Dermis microvascular lymphatic vessel endothelial cell (primary cell): Measurements from ENCODE around the gene TMOD3. TPM values are rescaled to one million over a fixed set of nuclear protein-coding genes. Genes with fewer than 3 reads are reported as not detected.
"Not testable (repeated sequence)": the region's sequence is repeated elsewhere in the genome, so short reads cannot be mapped to it uniquely, and the experiment has no call there.

Experiments used
- DNase-seq, 2 donors: peaks; one replicate each; pipeline versions ENCODE4 v3.0.0 to v3.0.0-alpha.2; 2010; ENCODE audit warnings: low read depth in 2 of 2
- total RNA-seq: library from RNA; depleted of rRNA; stranded (reverse); fragments of >200 nt; gene quantifications from 2 replicates; pipeline ENCODE4 v1.2.1, GENCODE V29; 2014

Gene TMOD3
- total RNA-seq, 1 donor from 2014 or later = 59.4 TPM

GRCh38 chr15:51864408-51865056, 35.1 kb downstream of the TMOD3 start:
- no peak for DNase-seq

- DNase-seq = no peak
Measured at GRCh38 chr15:51865317-51865716, 35.9 kb downstream of the TMOD3 start.

- no peak for DNase-seq
Measured at GRCh38 chr15:51866161-51866560, 36.7 kb downstream of the TMOD3 start.

GRCh38 chr15:51866751-51867150, 37.3 kb downstream of the TMOD3 start:
- no peak for DNase-seq

GRCh38 chr15:51869060-51869421, 39.6 kb downstream of the TMOD3 start:
- DNase-seq = peak in 1 of 2 donors; percentile 81

- no peak for DNase-seq
Measured at GRCh38 chr15:51870774-51871173, 41.3 kb downstream of the TMOD3 start.

GRCh38 chr15:51874751-51875644, 45.5 kb downstream of the TMOD3 start:
- DNase-seq = peak; percentile 60 to 96

- no peak for DNase-seq
Measured at GRCh38 chr15:51876169-51876568, 46.7 kb downstream of the TMOD3 start.

- peak; percentile 93 to 98 for DNase-seq
Measured at GRCh38 chr15:51878446-51879386, 49.3 kb downstream of the TMOD3 start.

GRCh38 chr15:51879555-51879954, 50.1 kb downstream of the TMOD3 start:
- DNase-seq = peak in 1 of 2 donors; percentile 40

- DNase-seq = no peak
Measured at GRCh38 chr15:51883271-51883837, 53.9 kb downstream of the TMOD3 start.

GRCh38 chr15:51884041-51884440, 54.6 kb downstream of the TMOD3 start:
- DNase-seq = no peak

- DNase-seq = peak in 1 of 2 donors; percentile 80
Measured at GRCh38 chr15:51884517-51885236, 55.2 kb downstream of the TMOD3 start.

GRCh38 chr15:51885758-51886157, 56.3 kb downstream of the TMOD3 start:
- not testable (repeated sequence) for DNase-seq

GRCh38 chr15:51887887-51888592, 58.6 kb downstream of the TMOD3 start:
- DNase-seq = no peak

GRCh38 chr15:51888593-51889195, 59.2 kb downstream of the TMOD3 start:
- peak in 1 of 2 donors; percentile 35 for DNase-seq

- no peak for DNase-seq
Measured at GRCh38 chr15:51889486-51889885, 60.0 kb downstream of the TMOD3 start.

- no peak for DNase-seq
Measured at GRCh38 chr15:51904421-51904820, 75.0 kb downstream of the TMOD3 start.

GRCh38 chr15:51904931-51905330, 75.5 kb downstream of the TMOD3 start:
- DNase-seq = no peak
